Suppressor macrophage treated with lipopolysaccharide for 1 hour (primary cell): ENCODE results near the gene CCDC124.

Experiments
- DNase-seq, 3 donors: peaks; one replicate each; pipeline ENCODE4 v3.0.0-alpha.2; 2020 to 2022

Gene CCDC124

DNA sequence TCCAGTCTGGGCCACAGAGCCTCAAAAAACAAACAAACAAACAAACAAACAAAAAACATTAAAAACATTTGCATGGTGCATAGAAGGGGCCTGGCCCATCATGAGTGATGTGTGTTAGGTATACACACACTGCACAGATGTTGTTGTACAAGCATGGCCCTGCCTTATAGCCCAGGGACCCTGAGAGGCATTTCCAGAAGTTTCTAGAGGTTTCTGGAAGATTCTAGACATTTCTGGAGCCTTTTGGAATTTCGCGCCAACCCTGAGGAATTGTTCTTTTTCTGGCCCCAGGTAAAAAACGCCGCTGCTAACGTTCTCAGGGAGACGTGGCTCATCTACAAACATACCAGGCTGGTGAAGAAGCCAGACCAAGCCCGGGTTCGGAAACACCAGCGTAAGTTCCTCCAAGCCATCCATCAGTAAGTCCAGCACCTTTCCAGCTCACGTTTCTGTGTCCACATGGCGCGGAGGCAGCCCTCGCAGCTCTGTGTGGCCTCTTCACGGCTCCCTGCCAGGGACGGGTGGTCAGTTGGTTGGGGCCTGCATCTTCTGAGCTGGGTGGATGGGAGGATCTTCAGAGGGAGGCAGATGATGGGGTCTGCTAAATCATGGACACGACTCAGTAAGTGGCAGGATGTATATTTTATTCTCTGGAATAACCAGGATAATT lies 56.7 kb downstream of the CCDC124 start:
- DNase-seq: no peak

GRCh38 chr19:17993076-17993813 lies 60.4 kb downstream of the CCDC124 start:
- DNase-seq: no peak
